ENCODE data around the gene DEGS1. TPM values are rescaled to one million over a fixed set of nuclear protein-coding genes. Genes with fewer than 3 reads are reported as not detected.
A peak's percentile ranks its signal among the peaks of the same experiment; 100 is the strongest.

DEGS1 gene
- 60.7 and 61.8 TPM in 2 replicates for total RNA-seq (2014; rRNA removed; shearing (Covaris generic))

- DNase-seq (ENCODE audit: low read depth), result peak; percentile 91
Observed at GRCh38 chr1:224182866-224183590, at the start of gene DEGS1. Gene DEGS1 (plus strand): TSS chr1:224183240. CDS start chr1:224183337, 97 bp downstream.

GRCh38 chr1:224133741-224134299 lies 49.2 kb upstream of the DEGS1 start:
- DNase-seq (ENCODE audit: low read depth), result no peak

- DNase-seq (ENCODE audit: low read depth), result no peak
Observed at GRCh38 chr1:224137518-224137917, 45.5 kb upstream of the DEGS1 start.

- no peak for DNase-seq (ENCODE audit: low read depth)
Observed at GRCh38 chr1:224138198-224138597, 44.8 kb upstream of the DEGS1 start.

- no peak for DNase-seq (ENCODE audit: low read depth)
Observed at GRCh38 chr1:224141693-224142092, 41.3 kb upstream of the DEGS1 start.

- DNase-seq (ENCODE audit: low read depth), result no peak
Observed at GRCh38 chr1:224149709-224150108, 33.3 kb upstream of the DEGS1 start.

GRCh38 chr1:224151117-224151516 lies 31.9 kb upstream of the DEGS1 start:
- no peak for DNase-seq (ENCODE audit: low read depth)

- DNase-seq (ENCODE audit: low read depth), result no peak
Observed at GRCh38 chr1:224157316-224157715, 25.7 kb upstream of the DEGS1 start.

GRCh38 chr1:224159541-224159940 lies 23.5 kb upstream of the DEGS1 start:
- DNase-seq (ENCODE audit: low read depth), result no peak

- DNase-seq (ENCODE audit: low read depth), result no peak
Observed at GRCh38 chr1:224160171-224160682, 22.8 kb upstream of the DEGS1 start.

GRCh38 chr1:224162768-224163167 lies 20.3 kb upstream of the DEGS1 start:
- no peak for DNase-seq (ENCODE audit: low read depth)

GRCh38 chr1:224163311-224163710 lies 19.7 kb upstream of the DEGS1 start:
- no peak for DNase-seq (ENCODE audit: low read depth)

- DNase-seq (ENCODE audit: low read depth), result peak; percentile 94
Observed at GRCh38 chr1:224168859-224169380, 14.1 kb upstream of the DEGS1 start.

- DNase-seq (ENCODE audit: low read depth), result no peak
Observed at GRCh38 chr1:224169718-224170270, 13.2 kb upstream of the DEGS1 start.

GRCh38 chr1:224170343-224170742 lies 12.7 kb upstream of the DEGS1 start:
- no peak for DNase-seq (ENCODE audit: low read depth)

- no peak for DNase-seq (ENCODE audit: low read depth)
Observed at GRCh38 chr1:224170748-224171478, 12.1 kb upstream of the DEGS1 start.

GRCh38 chr1:224172229-224172628 lies 10.8 kb upstream of the DEGS1 start:
- DNase-seq (ENCODE audit: low read depth), result no peak

- DNase-seq (ENCODE audit: low read depth), result no peak
Observed at GRCh38 chr1:224173523-224173922, 9.5 kb upstream of the DEGS1 start.

- DNase-seq (ENCODE audit: low read depth), result peak; percentile 65
Observed at GRCh38 chr1:224175617-224176016, 7.4 kb upstream of the DEGS1 start.

- no peak for DNase-seq (ENCODE audit: low read depth)
Observed at GRCh38 chr1:224177356-224177999, 5.6 kb upstream of the DEGS1 start.

GRCh38 chr1:224178894-224179293 lies 4.1 kb upstream of the DEGS1 start:
- no peak for DNase-seq (ENCODE audit: low read depth)

Measured in Daoy (cell line).